ENCODE results near the gene MOCOS.

DNA sequence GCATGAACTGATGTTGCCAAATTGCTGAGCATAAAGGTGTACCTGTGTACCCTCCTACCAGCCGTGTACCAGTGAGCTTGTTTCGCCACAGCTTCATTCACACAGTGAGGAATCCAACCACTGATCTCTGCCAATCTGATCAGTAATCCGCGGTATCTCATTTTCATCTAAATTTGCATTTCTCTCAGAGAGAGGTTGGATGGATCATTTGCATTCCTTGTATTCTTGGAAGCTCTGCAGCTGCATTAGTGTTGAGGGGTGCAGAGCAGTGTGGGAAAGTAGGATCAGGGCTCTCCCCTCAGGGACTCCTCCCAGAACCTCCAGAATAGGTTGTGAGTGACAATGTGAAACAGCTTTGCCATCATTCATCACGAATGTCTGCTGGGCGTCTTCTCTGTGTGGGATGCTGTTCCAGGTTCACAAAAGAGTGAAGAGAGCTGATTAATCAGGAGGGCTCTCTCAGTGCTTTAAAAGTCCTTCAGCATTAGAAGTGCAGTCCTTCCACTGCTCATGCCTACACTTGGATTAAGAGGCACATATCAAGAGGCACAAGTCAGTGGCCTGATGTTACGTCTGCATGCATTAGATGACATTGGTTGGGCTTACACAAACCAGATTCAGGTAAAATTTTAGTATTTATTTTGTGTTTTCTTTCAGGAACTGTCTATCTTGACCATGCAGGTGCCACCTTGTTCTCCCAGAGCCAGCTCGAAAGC is 7.5 kb downstream of the MOCOS start:
- TF ChIP-seq, protein P1, sequence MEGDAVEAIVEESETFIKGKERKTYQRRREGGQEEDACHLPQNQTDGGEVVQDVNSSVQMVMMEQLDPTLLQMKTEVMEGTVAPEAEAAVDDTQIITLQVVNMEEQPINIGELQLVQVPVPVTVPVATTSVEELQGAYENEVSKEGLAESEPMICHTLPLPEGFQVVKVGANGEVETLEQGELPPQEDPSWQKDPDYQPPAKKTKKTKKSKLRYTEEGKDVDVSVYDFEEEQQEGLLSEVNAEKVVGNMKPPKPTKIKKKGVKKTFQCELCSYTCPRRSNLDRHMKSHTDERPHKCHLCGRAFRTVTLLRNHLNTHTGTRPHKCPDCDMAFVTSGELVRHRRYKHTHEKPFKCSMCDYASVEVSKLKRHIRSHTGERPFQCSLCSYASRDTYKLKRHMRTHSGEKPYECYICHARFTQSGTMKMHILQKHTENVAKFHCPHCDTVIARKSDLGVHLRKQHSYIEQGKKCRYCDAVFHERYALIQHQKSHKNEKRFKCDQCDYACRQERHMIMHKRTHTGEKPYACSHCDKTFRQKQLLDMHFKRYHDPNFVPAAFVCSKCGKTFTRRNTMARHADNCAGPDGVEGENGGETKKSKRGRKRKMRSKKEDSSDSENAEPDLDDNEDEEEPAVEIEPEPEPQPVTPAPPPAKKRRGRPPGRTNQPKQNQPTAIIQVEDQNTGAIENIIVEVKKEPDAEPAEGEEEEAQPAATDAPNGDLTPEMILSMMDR (IDR thresholded peaks at IDR 0.05): no peak
- TF ChIP-seq POLR2AphosphoS5 (IDR thresholded peaks at IDR 0.05): no peak
